Myocyte (in vitro differentiated cells): ENCODE results near the gene GHITM. TPM values are rescaled to one million over a fixed set of nuclear protein-coding genes. Genes with fewer than 3 reads are reported as not detected.
"Not testable (repeated sequence)": the region's sequence is repeated elsewhere in the genome, so short reads cannot be mapped to it uniquely, and the experiment has no call there.

Experiments
- DNase-seq: peaks from one replicate; pipeline ENCODE4 v3.0.0-alpha.2; 2012; ENCODE audit warnings: low read depth
- total RNA-seq: library from RNA; depleted of rRNA; stranded (reverse); fragments of >200 nt; gene quantifications from 2 replicates; pipeline ENCODE4 v1.2.3, GENCODE V29; 2014

GHITM gene
- total RNA-seq, 1 donor from 2014 or later = 232 TPM

DNA sequence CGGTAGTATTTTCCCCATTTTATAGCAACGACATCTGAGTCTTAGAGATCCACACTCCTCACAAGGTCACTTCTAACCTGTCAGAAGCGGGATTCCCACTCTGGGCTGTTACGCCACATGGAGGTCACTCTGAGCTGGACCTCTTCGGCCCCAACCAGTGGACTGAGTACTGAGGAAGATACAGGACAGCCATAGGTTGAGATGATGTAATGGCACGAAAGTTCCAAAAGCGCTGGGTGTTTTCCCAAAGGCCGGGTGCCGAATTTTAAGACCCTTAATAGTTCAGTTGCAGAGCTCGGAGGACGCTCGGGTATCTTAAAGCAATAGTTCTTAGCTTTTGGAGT, 699 bp downstream of the GHITM start:
- DNase-seq = peak; percentile 12

DNA sequence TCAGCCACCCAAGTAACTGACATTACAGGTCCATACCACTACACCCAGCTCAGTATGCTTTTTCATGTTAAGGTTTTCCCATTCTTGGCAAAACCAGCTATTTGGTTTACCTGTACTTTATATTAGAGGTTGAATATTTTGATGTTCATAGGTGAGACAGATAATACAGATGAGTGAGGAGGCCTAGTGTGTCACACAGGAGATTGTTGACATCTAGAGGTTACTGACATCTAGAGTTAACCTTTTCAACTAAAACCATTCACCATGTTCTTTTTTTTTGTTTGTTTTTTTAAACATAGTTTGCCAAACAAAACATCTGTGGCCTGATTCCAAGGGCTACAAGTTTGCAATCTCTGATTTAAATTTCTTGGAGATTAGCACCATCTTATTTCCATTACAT, 8.0 kb downstream of the GHITM start:
- DNase-seq = no peak

DNA sequence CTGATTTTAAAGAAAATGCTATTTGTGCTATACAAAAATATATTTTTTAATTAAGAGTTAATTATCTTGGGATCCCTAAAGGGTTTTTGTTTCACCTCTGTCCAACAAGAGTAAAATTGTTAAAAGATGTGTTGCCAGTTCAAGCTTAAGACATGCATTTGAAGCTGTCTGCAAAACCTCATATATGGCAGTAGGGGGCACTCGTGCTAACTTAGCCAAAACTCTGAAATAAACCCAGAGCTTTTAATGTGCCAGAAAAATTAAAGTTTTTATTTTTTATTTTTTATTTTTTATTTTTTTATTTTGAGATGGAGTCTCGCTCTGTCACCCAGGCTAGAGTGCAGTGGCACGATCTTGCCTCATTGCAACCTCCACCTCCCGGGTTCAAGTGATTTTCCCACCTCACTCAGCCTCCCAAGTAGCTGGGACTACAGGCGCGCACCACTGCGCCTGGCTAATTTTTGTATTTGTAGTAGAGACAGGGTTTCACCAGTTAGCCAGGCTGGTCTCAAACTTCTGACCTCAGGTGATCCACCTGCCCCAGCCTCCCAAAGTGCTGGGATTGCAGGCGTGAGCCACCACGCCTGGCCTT, 8.8 kb downstream of the GHITM start:
- DNase-seq = peak; percentile 35

DNA sequence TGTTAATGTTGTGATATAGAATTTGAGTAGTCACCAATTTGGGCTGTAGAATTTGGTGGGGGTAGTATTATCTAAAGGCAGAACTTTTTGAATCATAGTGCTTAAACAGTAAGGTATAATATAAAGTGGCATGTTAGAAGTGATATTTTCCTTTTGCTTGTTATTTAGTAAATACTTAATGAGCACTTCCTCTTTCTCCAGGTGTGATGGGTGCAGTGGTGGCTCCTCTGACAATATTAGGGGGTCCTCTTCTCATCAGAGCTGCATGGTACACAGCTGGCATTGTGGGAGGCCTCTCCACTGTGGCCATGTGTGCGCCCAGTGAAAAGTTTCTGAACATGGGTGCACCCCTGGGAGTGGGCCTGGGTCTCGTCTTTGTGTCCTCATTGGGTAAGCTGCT, 10.5 kb downstream of the GHITM start:
- no peak for DNase-seq

DNA sequence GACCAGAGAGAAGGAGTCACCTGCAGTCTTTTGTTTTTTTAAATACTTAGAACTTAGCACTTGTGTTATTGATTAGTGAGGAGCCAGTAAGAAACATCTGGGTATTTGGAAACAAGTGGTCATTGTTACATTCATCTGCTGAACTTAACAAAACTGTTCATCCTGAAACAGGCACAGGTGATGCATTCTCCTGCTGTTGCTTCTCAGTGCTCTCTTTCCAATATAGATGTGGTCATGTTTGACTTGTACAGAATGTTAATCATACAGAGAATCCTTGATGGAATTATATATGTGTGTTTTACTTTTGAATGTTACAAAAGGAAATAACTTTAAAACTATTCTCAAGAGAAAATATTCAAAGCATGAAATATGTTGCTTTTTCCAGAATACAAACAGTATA, 13.5 kb downstream of the GHITM start:
- DNase-seq = no peak

DNA sequence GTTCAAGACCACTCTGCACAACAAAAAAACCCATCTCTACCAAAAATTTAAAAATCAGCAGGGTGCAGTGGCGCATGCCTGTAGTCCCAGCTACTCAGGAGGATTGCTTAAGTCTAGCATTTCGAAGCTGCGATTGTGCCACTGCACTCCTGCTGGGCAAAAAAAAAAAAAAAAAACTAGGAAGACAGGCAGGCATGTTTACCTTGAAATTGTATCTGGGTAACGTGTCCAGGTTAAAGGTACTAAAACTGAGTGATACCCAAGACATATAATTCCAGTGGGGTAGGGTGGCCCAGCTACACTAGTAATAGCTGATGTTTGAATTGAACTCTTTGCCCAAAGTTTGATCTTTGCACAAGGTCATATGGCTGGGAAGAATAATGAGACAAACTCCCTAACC, 16.2 kb downstream of the GHITM start:
- DNase-seq = no peak

DNA sequence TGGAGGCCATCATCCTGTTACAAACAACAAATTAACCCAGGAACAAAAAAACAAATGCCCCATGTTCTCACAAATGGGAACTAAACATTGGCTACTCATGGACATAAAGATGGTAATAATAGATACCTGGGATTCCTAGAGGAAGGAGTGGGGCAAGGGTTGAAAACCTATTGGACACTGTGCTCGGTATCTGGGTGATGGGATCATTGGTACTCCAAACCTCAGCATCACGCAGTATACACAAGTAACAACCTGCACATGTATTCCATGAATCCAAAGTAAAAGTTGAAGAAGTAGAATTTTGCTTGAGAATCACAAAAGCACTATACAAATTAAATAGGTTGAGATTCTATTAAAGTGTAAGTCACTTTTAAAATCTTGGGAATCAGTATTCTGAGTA, 16.7 kb downstream of the GHITM start:
- no peak for DNase-seq

DNA sequence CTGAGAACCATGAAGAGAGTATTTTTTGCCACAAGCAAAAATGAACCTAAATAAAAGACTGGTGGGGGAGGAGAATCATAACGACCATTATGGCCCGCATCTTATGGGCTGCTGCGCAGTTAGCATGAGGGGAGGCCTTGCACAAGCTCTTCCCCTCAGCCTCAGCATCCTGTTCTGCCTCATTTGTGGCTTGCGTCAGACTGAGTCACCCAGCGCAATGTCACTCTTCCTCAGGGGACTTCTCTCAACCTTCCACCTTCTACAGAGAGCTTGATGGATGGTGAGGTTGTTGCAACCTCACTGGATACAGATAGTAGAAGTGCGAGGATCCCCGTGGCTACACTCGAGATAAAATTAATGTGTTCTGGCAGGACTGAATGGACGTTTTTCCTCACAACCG, 17.5 kb downstream of the GHITM start:
- no peak for DNase-seq

DNA sequence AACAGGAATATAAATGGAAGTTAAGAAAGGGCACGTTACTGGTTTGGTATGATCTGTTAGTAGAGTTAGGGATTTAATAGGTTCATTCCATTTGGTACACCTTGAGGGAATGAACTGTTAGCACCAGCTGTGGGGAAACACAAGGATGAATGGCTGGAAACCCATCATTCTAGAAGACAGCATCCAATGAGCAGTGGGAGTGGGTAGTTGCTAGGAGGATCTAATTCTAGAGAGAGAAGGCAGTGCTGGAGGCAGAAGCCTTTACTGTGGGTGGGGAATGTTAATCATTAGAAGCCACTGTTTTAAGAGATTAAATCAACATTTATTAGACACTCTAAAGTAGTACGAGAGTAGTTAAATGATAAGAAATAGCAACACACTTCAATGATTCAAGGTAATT, 18.8 kb downstream of the GHITM start:
- no peak for DNase-seq

DNA sequence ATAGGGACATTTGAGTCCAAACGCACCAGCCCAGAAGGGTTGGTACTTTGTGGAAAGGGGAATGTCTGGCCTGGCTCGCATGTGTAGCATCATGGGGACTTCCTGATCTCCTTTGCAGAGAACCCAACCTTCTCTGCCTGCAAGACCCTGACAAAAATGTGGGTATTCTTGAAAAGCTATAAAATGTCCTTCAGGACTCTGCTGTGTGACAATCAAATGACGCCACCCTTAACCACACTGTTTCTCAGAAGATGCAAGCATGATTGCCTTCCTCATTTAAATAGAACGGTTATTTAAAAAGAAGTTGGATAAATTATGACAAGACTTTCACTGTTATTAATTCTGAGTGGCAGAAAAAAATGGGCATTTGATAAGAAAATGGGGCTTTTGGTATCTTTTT, 19.2 kb downstream of the GHITM start:
- DNase-seq = no peak

DNA sequence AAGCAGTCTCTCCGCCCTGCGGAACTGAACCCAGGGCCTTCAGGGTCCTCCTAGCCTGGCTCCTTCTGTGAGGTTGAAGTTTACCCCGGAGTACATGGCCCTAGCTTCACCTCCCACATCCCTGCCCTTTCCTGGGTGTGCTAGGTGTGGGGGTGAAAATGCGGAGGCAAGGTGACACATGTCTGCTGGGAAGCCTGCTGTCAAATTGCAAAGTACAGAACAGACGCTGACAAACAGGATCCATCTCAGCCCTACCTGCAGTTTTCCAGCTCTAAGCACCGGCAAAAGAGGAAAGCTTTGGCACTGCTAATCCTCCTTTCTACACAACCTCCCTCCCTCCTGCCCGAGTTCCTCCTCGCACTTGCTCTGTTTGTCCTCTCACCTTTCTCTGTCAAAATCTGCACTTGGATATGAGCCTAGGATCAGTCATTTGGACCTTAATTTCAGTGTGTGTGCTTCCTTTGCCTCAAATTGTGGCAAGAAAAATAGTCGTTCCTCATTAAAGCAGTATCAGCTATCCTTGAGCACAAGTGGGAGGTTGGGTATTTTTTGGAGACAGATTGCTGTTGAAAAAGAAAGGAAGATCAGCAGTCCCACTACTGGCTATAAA, 19.9 kb downstream of the GHITM start:
- no peak for DNase-seq

DNA sequence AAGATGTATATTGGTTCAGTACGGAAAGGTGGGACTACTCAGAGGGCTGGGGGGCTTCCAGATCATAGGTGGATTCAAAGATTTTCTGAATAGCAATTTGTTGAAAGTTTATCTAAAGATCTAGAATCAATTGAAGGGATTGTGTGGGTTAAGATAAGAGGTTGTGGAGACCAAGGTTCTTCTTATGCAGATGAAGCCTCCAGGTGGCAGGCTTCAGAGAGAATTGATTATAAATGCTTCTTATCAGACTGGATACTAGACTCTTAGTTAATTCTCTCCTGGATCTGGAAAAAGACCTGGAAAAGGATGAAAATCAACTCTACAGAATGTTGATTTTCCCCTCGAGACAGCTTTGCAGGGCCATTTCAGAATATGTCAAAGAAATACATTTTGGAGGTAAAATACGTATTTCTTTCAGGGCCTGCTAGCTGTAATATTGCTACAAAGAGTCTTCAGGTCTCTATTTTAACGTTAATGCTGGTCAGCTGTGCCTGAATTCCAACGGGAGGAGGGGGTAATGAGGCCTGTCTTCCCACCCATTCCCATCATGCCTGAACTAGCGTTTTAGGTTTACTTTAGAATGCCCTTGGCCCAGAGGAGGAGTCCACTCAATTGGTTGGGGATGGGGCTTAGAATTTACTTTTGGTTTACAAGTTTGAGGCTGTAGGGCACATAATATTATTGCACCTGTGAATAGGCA, 21.5 kb downstream of the GHITM start:
- no peak for DNase-seq

DNA sequence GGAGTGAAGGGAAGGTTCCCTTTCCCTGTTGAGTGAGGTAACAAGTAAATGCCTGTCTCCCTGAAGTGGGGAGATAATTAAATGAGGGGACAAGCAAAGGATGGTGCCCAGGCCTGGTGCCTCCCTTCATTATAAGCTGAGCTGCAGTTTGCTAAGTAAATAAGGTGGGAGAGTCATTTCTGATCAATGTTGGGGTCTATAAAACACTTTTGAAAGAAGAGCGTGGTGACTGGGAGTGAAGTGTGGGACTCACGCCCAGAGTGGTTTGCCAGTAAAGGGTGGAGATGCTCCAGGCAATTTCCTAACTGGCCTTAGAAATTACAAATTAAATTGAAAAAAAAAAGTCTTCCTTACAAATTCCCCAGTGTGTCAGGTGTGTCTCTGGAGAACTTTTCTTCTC, 24.7 kb downstream of the GHITM start:
- no peak for DNase-seq

DNA sequence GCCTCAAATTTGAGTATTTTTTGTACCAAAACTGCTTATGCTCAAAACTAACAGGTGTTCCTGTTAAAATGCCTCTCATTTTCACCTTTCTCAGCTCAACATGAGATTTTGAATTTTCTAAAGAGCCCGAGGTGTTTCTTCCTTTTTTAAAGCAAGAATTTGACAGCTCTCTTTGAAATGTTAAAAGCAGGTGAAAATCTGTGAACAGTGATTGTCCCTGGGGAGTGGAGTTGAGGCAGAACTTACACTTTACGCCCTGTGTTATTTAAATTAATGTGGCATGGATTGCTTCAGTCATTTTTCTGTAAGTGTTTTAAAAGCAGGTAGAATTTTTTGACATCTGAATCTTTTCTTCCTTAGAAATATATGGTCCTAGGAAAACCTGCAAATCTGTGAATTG, 25.1 kb downstream of the GHITM start:
- no peak for DNase-seq

DNA sequence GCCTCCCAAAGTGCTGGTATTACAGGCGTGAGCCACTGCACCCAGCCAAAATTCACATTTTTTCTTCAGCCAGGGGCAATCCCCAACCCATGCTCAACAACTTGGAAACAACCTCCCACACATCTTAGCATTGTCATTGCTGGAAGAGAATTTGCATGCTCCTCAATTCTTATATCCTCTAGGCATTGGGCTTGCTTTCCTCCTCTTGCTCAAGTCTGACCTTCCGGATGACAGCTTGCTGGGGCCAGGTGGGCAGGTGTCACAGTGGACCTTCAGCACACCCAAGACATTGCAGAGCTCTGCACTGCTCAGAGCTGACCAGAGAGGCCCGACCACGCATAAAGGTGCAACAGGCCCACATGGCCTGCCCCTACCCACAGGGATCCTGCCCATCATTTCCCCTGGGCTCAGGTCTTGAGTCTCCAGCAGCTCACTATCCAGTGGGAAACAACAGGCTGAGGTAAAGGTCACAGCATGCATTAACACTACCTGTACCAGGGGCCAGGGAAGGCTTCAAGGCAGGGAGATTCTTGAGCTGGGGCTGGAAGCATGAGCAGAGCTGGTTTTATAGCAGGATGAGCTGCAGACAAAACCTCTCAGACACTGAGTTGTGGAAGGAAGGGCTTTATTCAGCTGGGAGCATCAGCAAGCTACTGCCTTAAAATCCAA, 27.4 kb downstream of the GHITM start:
- DNase-seq = no peak

DNA sequence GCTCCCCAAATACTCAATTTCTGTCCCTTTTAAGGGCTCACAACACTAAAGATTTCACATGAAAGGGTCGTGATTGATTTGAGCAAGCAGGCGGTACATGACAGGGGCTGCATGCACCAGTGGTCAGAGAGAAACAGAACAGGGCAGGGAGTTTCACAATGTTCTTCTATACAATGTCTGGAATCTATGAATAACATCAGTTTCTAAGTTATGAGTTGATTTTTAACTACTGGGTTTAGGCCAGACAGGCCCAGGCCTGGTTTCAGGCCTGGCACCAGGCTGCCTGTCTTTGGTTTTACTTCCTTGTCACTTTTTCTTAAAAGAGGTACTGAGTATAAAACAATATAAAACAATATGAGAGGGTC, 28.0 kb downstream of the GHITM start:
- not testable (repeated sequence) for DNase-seq

DNA sequence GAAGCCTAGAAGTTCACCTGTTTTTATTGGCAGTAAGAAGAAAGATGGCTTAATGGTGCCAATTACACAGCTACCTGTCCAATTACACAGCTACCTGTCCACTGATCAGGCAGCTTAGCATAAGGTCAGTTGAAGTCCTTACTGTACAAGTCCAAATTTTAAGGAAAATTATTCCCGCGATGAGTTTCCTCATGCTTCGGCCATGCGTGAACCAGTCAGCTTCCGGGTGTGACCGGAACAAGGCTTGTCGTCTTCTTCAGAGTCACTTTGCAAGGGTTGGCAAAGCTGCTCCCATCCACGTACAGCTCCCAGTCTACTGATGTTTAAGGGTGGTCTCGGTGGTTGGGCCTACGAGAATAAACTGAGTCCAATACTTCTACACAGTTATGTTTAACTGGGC, 29.1 kb downstream of the GHITM start:
- DNase-seq = not testable (repeated sequence)

DNA sequence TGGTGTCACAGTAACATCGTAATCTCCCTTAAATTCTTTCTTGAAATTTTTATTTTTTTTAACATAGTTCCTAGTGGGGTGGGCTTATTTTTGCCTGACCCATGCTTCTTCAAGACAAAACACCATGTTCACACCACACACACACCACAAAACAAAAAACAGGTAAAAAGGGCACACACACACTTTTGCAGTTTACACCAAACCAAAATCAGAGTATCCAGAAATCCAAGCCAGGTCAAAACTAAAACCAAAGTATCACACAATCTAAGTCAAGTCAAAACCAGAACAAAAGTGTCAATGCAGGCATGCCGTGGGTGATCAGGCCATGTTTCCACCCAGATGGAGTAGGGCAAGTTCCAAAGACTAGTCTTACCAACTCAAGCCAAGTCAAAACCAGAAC, 31.9 kb downstream of the GHITM start:
- DNase-seq = not testable (repeated sequence)

DNA sequence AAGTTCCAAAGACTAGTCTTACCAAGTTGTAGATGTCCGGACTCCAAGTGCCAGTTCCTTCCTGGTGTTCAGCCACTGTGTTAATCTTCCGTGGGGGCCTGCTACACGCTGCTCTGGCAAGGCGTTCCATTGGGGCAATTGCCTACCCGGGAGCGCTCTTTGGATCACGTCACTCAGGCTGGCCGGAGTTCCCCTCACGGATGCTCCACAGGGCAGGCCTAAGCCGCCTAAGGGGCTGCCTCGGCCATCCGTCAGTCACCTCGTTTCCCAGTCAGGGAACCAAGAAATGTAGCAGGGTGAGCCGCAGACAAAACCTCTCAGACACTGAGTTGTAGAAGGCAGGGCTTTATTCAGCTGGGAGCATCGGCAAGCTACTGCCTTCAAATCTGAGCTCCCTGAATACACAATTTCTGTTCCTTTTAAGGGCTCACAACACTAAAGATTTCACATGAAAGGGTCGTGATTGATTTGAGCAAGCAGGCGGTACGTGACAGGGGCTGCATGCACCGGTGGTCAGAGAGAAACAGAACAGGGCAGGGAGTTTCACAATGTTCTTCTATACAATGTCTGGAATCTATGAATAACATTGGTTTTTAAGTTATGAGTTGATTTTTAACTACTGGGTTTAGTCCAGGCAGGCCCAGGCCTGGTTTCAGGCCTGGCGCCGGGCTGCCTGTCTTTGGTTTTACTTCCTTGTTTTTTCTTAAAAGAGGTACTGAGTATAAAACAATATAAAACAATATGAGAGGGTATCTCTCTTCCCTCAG, 32.6 kb downstream of the GHITM start:
- not testable (repeated sequence) for DNase-seq

DNA sequence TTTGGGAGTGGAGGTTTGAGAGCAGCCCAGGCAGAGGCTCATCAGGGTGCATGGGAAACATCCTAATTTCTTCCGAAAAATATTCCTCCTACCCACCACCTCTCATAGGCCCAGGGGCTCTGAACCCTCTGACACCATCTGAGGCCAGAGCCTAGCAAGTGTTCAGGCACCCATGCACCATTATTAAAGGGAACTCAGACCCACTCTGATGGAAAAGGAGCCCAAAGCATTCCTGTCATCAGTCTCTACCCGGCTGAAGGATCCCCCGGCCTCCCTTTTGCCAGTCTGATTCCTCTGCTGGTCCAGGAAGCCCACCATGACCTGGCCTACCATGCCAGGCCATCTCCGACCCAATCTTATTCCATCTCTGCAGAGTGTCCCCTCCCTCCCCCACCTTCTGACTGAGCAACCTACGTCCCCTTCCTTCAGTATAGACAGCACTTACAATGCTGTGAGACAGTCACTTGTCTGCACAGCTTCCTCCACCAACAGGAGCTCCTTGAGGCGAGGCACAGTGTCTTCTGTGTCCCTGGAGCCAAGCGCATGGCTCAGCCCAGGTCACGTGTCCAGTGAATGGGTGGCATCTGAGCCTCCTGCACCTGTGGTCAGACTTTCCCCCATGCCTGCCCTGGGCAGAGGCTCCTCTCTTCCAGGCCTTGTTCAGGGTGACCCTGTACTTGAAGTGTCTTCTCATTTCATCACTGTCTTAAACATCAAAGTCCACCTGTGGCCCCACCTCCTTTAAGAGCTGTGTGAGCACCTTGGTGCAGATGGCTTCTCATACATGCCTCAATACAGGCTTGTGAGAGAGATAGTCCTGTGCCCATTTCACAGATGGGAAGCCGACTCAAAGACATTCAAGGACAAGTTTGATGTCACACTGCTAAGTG, 33.4 kb downstream of the GHITM start:
- DNase-seq = no peak

DNA sequence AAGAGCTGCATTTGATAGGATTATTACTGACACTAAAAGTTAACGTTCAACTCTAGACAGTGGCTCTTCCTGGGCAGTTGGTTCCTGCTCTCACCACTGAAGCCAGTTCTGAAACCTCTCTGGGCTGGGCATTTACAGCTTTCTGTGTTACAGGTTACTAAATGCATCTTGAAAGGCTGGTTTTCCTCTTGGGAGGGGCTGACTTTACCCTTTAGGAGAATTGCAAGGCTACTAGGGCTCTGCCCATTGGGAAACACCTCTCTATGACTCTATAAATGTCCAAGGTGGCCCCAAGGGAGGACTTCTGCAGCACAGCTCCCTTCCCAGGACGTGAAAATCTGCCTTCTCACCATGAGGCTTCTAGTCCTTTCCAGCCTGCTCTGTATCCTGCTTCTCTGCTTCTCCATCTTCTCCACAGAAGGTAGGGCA, 34.2 kb downstream of the GHITM start, which contains the start of gene GPR15LG:
Gene GPR15LG, plus strand, starts transcription at position 301 of the 429 bp plus-strand sequence. Its CDS starts 51 bp downstream, at position 352.
- DNase-seq = no peak
